NCI-H2107 (cell line): Measurements from ENCODE around the gene KCNQ5.
"Not testable (repeated sequence)": the region's sequence is repeated elsewhere in the genome, so short reads cannot be mapped to it uniquely, and the experiment has no call there.

ENCODE experiments used
- DNase-seq: peaks from one replicate; lab custom pipeline; 2025; lab: John Stamatoyannopoulos, UW

Gene KCNQ5

GRCh38 chr6:72952808-72953630 is 331.2 kb downstream of the KCNQ5 start:
- no peak for DNase-seq

- no peak for DNase-seq
These were observed 332.1 kb downstream of the KCNQ5 start for GRCh38 chr6:72953971-72954381.

GRCh38 chr6:72954716-72955115 is 332.9 kb downstream of the KCNQ5 start:
- DNase-seq: no peak

DNA sequence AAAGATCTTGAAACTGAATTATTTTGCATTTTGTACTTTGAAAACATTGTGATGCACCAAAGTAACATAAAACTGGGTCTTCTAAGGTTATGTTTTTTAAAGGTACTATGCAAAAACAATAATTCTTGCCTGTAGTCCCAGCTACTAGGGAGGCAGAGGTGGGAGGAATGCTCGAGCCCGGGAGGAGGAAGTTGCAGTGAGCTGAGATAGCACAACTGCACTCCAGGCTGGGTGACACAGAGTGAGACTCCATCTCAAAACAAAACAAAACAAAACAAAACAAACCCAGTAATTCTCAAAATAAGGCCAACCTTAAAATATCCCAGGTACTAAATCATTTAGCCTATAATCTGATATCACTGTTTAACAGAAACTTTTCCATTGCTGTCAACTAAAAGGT is 333.8 kb downstream of the KCNQ5 start:
- DNase-seq: no peak

- DNase-seq: no peak
These were observed 334.4 kb downstream of the KCNQ5 start for GRCh38 chr6:72956272-72956671.

DNA sequence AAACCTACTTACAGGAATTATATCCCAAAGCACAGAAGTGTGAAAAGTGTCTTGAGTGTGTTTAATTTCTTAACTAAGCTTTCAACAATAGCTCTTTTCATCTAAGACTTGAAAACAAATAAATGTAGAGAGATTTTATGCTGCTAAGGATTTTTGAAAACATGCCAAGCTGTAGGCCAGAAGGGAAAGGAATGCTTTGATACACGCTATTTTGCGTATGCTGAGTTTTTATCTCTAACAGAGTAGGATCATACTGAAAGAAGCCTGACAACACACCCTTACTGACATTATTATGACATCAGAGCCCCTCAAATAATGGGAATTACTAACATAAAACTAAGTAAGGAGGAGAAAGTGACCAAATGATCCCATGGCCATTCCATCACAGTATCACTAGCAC is 338.0 kb downstream of the KCNQ5 start:
- DNase-seq: no peak

DNA sequence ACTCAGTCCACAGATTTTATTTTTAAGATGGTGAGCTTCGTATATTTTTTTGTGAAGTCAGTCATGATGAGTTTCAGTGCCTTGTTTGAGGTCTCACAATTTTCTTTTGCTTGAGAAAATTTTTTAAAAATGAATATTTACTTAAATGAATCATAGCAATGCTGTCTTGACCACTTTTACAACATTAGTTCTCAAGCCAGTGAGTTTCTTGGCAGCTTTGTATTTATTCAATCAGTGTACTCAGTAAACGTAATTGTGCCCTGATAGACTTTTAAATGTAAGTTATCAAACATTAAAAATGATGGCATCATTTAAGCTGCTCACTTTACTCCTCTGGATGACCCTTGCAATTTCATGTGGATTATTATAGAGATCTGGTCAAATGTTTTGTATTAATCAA is 342.1 kb downstream of the KCNQ5 start:
- DNase-seq: no peak

DNA sequence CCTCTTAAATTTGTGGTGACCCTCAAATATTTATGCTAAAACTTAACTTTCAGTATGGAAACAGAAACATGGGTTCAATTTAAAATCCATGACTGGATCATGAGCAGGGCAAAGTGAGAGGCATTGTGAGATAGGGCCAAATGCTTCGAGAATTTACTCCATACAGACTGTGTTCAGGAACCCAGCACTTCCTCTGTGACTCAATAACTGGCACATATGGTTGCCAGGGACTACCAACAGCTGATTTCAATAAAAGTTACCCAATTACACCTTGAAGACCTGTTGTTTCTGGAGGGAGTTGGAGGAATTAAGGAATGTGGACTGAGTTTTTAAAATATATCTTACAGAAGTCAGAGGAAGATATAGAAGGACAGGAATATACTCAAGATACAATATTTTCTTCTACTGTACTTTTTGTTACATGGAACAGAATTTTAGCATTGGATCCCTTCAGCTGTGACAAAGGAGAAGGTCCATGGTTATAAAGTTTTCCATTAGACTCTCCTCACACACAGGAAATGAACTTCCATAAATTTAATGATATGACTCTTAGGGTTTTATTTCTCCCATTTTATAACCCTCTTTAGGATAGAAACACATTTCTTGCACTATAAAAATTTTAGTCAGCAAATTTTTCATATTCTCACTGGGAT is 344.9 kb downstream of the KCNQ5 start:
- no peak for DNase-seq

GRCh38 chr6:72967329-72967728 is 345.5 kb downstream of the KCNQ5 start:
- no peak for DNase-seq

- DNase-seq: no peak
These were observed 346.8 kb downstream of the KCNQ5 start for GRCh38 chr6:72968704-72969103.

- DNase-seq: no peak
These were observed 347.8 kb downstream of the KCNQ5 start for GRCh38 chr6:72969666-72970065.

- DNase-seq: no peak
These were observed 350.7 kb downstream of the KCNQ5 start for GRCh38 chr6:72972579-72972978.

- DNase-seq: no peak
These were observed 352.4 kb downstream of the KCNQ5 start for GRCh38 chr6:72974276-72974675.

DNA sequence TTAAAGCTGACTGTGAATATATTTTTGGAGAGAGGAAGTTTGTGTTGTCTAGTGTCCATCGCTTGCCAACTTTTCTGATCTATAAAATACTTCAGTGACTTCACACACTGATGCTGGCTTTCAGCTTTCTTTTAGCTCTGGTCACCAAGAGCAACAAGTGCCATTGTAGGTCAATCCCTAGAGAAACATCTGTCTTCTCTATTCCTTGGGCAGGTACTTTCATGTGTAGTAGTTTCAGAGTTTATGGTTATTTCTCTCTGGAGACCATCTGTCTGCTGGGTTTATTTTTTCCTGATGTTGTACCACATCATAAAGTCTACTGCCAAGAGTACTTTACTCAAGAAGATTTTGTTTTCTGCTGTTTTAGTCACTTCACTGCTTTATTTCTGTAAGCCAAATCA is 353.5 kb downstream of the KCNQ5 start:
- no peak for DNase-seq

DNA sequence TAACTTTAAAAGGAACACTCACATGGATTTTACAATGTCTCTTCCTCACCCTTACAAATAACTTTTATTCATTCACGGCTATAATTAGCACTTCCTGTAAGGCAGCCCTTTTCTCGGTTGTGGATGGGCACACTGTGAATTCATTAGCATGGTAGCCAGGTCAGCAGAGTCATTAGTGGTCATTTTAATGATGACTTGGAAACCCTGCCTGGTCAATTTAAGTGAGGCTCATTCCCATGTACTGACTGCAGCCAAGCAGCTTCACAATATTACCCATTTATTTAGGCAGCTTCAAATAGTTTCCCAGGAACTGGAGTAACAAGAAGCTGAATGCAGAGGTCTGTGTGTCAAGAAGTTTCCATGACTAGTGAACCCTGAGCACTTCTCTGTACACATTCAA is 354.6 kb downstream of the KCNQ5 start:
- DNase-seq: no peak

DNA sequence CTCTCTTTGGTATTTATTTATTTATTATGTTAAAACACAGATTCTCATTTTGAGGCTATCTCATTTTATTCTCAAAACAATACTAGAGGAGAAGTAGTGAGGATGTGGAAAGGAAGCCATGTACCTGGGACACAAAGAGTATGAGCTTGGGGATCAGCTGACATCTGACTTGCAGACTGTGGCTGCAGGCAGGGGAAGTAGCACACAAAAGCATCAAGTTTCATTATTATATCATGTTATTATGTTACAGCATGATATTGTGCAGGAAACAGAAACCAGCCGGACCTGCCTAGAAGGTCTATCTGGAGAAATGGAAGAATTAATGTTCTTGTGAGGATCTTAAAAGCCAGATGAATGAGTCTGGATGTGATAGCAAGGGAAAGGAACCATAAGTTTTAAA is 355.2 kb downstream of the KCNQ5 start:
- peak; percentile 32 for DNase-seq

DNA sequence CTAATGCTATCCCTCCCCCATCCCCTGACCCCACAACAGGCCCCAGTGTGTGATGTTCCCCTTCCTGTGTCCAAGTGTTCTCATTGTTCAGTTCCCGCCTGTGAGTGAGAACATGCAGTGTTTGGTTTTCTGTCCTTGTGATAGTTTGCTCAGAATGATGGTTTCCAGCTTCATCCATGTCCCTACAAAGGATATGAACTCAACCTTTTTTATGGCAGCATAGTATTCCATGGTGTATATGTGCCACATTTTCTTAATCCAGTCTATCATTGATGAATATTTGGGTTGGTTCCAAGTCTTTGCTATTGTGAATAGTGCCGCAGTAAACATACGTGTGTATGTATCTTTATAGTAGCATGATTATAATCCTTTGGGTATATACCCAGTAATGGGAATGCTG is 356.9 kb downstream of the KCNQ5 start:
- not testable (repeated sequence) for DNase-seq

- not testable (repeated sequence) for DNase-seq
These were observed 362.4 kb downstream of the KCNQ5 start for GRCh38 chr6:72984189-72984831.

DNA sequence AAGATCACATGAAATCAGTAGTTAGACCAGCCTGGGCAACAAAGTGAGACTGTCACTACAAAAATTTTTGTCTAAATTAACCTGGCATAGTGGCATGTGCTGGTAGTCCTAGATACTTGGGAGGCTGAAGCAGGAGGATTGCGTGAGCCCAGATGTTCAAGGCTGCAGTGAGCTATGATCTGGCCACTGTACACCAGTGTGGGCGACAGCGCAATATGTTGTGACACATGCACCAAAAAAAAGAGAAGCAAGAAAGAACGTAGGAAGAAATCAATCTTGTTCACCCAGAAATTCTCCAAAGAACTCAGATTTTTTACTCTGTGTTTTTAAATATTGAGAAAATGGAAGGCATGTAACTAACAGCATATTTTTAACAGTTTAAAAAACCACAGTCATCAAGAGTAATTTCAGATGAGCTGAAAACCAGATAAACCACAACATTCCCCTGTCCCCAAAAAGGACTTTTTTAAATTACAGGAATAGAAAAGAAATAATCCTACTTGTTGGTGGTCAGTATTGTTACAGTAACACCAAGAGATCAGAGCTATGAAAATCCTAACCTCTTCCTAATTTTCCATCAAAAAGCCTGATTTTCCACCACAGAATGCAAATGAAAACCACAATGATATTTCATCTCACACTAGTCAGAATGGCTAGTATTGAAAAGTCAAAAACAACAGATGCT is 363.3 kb downstream of the KCNQ5 start:
- no peak for DNase-seq

DNA sequence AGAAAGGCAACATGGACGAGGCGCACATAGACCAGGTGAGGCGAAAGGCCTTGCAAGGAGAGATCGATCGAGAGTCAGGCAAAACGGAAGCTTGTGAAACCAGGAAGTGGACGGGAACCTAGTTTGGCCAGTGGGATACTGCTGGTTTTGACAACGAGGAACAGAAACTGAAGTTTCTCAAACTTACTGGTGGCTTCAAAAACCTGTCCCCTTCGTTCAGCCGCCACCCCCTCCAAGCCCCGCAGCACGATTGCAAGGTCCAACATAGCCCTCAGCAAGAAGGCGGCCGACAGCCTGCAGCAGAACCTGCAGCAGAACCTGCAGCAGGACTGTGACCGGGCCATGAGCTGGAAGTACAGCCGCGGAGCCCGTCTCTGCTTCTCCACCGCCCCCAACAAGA is 365.4 kb downstream of the KCNQ5 start:
- no peak for DNase-seq

DNA sequence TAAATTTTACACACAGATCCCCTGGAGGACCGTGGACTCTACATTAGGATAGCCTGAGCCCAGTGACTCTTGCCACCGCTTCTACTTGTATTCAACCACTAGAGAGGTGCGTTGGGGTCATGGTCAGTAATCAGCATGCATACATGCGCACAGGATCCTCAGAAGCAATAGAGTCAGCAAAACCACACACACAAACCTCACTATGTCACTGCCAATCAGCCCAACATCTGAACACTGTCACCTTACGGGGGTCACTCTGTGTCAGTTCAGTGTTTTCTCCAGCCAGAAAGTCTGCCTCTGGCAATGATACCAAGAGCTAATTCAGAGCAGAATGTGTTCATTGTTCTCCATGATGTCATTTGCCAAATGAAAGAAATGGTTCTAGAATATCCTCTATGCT is 378.1 kb downstream of the KCNQ5 start:
- no peak for DNase-seq

DNA sequence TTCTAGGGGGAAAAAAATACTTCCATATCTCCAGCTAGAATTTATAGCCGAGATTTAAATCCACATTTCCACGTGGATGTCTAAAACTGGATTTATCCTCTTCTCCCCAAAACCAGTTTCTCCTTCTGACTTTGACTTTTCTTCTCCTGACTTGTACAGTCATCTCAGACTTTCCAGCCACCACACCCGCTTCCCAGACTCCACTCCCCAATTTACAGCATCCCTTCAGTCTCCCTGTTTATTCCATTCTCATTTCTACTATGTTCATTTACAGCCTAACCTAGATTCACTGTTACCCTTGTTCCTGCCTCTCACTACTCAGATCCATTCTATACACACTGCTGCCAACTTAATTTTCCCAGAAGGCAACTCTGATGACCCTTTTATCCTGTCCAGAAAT is 378.6 kb downstream of the KCNQ5 start:
- DNase-seq: no peak

DNA sequence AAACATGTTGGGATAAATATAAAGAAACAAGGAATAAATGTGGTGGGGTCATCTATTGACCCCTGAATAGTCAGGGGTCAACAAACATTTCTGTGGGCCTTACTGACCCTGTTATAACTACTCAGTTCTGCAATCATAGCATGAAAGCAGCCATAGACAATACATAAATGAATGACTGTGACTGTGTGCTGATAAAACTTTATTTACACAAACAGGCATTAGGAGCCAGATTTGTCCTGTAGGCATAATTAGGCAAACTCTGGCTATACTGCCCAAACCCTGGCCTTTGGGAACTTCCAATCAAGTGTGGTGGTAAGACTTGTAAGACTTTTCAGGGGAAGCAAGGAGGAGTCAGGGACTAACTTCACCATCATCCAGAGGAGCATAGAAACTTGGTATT is 380.7 kb downstream of the KCNQ5 start:
- DNase-seq: no peak
